ENCODE measurements around the gene CCDC146.
"Not testable (repeated sequence)": the region's sequence is repeated elsewhere in the genome, so short reads cannot be mapped to it uniquely, and the experiment has no call there.

The CCDC146 gene

DNA sequence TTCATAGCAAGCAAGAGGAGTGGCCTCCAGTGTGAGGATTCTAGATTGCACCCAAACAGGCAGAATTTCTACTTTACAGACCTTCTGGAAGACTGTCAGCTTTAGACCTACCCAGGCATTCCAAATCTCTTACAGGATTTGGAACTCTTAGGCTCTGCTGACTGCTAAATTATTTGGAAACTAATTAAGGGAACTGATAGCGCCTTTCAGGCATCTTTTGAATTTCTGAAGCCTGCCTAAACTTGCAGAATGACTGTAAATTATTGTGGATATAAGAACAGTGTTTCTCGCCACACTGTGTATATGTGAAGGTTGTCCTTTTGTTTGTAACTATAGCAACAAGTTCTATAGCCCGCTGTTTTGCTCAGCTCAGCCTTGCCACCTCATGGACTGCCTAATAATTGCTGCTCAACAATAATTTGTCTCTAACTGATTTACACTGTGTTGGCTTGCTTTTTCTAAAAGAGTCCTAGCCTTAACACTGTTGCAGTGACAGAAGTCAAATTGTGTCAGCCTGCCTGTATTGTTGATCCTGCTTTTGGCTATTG lies 32.6 kb downstream of the CCDC146 start:
- not testable (repeated sequence) for DNase-seq (ENCODE audit: low read depth in 2 of 2)

DNA sequence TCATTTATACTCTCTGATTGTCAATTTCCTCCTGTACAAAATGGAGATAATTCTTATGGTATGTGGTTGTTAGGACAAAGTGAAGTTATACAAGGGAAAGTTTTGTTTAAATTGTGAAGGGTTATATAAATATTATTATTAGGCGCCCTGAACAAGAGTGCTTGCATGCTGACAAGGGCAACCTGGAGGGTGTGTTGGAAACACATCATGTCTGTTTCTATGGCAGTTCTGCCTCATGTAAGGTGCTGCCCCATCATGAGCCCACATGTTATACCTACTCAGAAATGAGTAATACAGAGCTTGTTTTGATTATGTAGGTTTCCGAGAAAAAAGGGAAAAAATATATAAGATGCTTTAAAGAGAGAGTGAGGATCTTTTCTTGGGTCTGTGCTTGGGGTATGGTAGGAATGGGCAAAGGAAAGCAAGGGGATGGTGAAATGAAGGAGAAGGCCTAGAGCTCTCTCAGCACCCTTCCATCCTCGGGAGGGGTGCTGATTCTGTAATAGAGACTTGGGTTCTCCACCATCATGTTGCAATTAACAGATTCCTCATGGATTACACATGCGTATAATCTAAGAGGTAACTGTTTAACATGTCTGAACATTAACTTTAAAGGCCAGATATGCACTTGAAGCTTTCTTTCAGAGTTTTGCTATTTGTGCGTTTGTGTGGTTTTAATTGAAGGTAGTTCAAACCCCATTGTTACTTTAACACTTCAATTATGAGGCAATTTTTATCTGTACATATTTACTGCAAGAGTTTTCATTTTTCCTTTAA lies 33.4 kb downstream of the CCDC146 start:
- not testable (repeated sequence) for DNase-seq (ENCODE audit: low read depth in 2 of 2)

- not testable (repeated sequence) for DNase-seq (ENCODE audit: low read depth in 2 of 2)
These were observed 34.6 kb downstream of the CCDC146 start for GRCh38 chr7:77157034-77157433.

DNA sequence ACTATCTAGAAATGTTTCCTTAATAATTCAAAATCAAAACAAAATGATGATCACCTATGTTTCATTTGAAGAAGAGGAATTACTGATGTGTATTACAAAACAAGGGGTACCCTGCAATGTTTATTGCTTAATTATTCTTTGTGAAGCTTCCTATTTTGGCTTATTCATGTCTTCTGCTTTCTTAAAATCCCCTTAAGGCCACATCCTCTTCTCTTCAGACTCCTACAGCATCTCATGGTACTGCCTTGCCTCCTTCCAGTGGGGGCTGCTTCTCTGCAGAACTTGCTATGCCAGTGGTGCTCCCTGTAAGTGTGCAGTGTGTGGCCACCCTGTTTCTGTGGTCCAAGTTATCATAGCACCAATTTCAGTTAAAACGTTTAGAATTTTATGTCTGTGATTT lies 35.0 kb downstream of the CCDC146 start:
- DNase-seq (ENCODE audit: low read depth in 2 of 2), result no peak

DNA sequence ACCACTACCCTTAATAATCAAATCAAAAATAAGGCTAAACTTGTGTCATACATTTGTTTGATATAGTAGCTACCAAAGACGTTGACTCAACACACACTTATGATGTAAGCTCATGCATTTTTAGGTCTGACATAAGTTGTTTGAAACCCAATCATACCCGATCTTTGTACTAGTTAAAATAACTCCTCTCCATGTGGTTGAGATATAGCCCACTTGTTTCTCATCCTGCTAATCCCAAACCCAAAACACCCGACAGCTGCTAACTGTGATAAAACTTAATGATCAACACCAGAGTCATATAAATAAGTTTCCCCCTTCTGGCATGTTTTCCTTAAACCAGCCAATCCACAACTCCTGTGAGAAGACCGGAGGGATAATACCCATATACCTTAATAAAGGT lies 48.7 kb downstream of the CCDC146 start:
- DNase-seq (ENCODE audit: low read depth in 2 of 2), result not testable (repeated sequence)

- not testable (repeated sequence) for DNase-seq (ENCODE audit: low read depth in 2 of 2)
These were observed 50.2 kb downstream of the CCDC146 start for GRCh38 chr7:77172437-77173172.

GRCh38 chr7:77174418-77174817 lies 52.0 kb downstream of the CCDC146 start:
- not testable (repeated sequence) for DNase-seq (ENCODE audit: low read depth in 2 of 2)

- not testable (repeated sequence) for DNase-seq (ENCODE audit: low read depth in 2 of 2)
These were observed 52.9 kb downstream of the CCDC146 start for GRCh38 chr7:77175274-77175800.

- not testable (repeated sequence) for DNase-seq (ENCODE audit: low read depth in 2 of 2)
These were observed 55.0 kb downstream of the CCDC146 start for GRCh38 chr7:77177321-77177904.

- DNase-seq (ENCODE audit: low read depth in 2 of 2), result not testable (repeated sequence)
These were observed 55.6 kb downstream of the CCDC146 start for GRCh38 chr7:77178024-77178423.

DNA sequence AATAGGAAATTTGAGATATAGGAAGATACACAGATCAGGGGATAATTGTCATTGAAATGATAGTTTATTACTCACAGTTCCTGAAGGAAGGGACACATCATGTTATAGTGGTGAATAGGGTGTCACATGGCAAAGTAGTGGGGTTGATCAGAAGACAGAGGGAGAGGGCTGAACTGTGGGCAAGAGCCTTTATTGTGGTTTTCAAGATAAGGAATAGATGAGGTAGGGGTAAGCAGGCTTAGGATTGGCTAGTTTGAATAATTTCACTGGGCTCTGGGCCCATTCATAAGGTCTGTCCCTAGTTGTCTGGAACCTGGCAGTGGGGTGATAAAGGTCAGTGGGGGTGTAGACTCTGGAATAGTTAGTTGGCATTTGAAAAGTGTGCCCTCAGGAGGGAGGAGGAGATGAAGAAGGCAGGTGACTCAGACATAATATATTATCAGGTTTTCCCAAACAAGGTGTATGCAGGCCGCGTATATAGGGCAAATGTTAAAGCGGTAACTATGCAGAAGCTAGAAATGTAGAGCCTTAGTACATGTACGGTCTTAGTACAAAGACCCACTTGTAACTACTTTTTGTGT lies 58.7 kb downstream of the CCDC146 start:
- no peak for DNase-seq (ENCODE audit: low read depth in 2 of 2)

DNA sequence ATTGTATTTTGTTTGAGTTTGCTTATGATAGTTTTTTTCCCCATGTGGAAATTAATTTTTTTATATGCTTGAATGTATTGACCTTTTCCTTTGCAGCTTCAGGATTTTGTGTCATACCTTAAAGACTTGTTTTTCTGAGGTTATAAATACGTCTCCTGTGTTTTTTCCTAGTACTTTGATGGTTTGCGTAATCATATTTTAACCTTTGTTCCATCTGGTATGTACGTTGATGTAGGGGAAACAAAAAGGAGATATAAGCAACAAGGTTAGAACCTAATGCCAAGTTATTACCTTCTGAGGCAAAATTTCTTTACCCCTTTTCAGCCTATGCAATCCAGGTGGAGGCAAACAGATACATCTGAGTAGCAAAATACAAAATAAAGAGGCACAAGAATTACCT lies 59.3 kb downstream of the CCDC146 start:
- DNase-seq (ENCODE audit: low read depth in 2 of 2), result no peak

DNA sequence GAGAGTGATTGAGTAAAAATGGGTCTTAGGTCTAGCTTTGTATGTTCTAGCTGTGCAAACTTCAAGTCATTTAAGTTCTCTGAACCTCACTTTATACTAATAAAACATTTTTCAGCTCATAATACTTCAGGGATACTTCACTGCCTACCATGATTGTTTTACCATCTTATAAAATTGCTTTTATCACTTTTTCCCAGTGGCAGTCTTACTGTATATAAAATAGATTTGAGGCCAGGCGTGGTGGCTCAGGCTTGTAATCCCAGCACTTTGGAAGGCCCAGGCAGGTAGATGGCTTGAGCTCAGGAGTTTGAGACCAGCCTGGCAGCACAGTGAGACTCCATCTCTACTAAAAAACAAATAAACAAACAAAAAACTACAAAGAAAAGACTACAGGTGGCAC lies 59.8 kb downstream of the CCDC146 start:
- no peak for DNase-seq (ENCODE audit: low read depth in 2 of 2)

GRCh38 chr7:77184463-77184862 lies 62.0 kb downstream of the CCDC146 start:
- no peak for DNase-seq (ENCODE audit: low read depth in 2 of 2)

- DNase-seq (ENCODE audit: low read depth in 2 of 2), result no peak
These were observed 62.6 kb downstream of the CCDC146 start for GRCh38 chr7:77184990-77185389.

DNA sequence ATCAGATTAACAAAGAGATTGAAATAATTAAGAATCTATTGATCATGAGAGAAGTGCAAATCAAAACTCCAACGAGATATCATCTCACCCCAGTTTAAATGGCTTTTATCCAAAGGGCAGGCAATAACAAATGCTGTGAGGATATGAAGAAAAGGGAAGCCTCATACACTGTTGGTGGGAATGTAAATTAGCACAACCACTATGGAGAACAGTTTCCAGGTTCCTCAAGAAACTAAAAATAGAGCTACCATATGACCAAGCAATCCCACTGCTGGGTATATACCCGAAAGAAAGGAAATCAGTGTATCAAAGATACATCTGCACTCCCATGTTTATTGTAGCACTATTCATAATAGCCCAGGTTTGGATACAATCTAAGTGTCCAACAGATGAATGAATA lies 63.5 kb downstream of the CCDC146 start:
- no peak for DNase-seq (ENCODE audit: low read depth in 2 of 2)

GRCh38 chr7:77188731-77189437 lies 66.5 kb downstream of the CCDC146 start:
- DNase-seq (ENCODE audit: low read depth in 2 of 2), result no peak

DNA sequence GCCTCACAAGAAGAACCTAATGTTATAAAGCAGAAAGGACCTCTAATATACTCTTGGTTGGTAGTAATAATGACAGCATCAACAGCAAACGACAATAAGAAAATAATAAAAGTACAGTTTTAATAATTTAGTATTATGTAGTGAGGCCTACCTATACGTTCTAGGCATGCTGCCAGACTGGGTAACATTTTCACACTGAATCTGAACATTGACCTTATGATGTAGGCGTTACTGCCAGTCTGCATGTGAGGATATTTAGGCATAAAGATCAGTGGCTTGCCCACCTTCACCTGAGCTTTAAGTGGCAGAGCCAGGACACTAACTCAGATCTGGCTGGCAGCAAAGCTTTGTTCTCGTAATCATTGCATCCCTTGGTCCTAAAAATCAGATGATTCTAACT lies 74.7 kb downstream of the CCDC146 start:
- no peak for DNase-seq (ENCODE audit: low read depth in 2 of 2)

DNA sequence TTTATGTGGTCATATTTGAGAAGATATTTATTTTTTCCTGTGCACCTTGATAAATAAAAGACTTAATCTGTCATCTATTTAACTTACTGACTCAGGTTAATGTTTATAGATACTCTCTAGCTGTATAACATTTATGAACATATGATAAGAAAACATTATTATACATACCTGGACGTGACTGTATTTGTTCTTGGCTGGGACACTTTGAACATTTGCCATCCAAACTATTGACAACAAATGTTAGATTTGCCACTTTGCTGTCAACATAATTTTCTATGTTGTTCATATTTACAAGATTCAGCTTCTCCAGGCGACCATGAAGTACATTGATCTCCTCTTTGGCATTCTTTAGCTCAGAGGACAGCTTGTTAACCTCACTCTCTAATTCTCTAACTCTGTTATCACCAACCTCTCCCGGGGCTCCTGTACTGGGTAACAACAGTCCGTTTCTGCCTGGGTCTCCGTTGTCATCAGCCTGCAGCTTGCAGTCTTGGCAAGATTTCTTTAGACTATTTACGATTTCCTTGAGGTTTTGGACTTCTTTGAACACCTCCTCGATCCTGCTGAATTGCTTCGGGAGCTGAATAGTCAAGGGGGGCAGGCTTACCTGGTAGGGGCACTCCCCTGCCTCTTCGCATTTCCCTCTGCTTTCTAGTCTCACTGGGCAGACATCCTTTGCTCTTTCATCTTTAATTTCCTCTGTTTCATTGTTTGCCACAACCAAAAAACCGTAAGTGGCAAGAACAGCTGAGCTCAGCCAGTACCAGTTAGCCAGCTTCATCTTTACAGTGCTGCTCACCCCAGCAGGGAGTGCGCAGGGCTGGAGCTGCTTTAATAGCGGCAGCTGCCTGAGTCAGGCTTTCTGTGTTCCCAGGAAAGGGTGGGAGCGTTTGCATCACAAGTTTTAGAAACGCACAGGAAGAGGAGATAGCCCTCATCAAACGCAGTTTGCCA lies 76.9 kb downstream of the CCDC146 start, which contains the start of gene FGL2:
TSS of gene FGL2 (minus strand) at position 807 of the 954 bp plus-strand sequence. CDS start at position 781, 26 bp downstream.
- DNase-seq (ENCODE audit: low read depth in 2 of 2), result peak in 1 of 2 donors; percentile 12

- no peak for DNase-seq (ENCODE audit: low read depth in 2 of 2)
These were observed 78.1 kb downstream of the CCDC146 start for GRCh38 chr7:77200542-77200941.
